GM20000 (cell line): ENCODE results near the gene ASB2.

Experiments
- DNase-seq: peaks from one replicate; pipeline ENCODE4 v3.0.0; 2012; ENCODE audit warnings: low spot score
- CTCF ChIP-seq: IDR thresholded peaks from 2 replicates; pipeline ENCODE4 v1.5.1; 2012; ENCODE audit warnings: mild to moderate bottlenecking, control low read depth; ENCODE audit errors: extremely low read depth, missing control alignments

The ASB2 gene

GRCh38 chr14:93903342-93904184 lies 72.8 kb downstream of the ASB2 start:
- TF ChIP-seq CTCF = no peak
- DNase-seq = no peak

- no peak for DNase-seq
- TF ChIP-seq CTCF = no peak
Observed at GRCh38 chr14:93902619-93903307, 73.6 kb downstream of the ASB2 start.

- no peak for DNase-seq
- TF ChIP-seq CTCF = no peak
Observed at GRCh38 chr14:93901813-93902212, 74.6 kb downstream of the ASB2 start.

GRCh38 chr14:93898731-93899130 lies 77.6 kb downstream of the ASB2 start:
- no peak for DNase-seq
- no peak for TF ChIP-seq CTCF

GRCh38 chr14:93898081-93898611 lies 78.2 kb downstream of the ASB2 start:
- no peak for DNase-seq
- TF ChIP-seq CTCF = no peak

GRCh38 chr14:93897476-93897845 lies 78.9 kb downstream of the ASB2 start:
- TF ChIP-seq CTCF = no peak
- DNase-seq = no peak

GRCh38 chr14:93895023-93895604 lies 81.3 kb downstream of the ASB2 start:
- no peak for TF ChIP-seq CTCF

More at GRCh38 chr14:93895023-93895604, 81.3 kb downstream of the ASB2 start:
- DNase-seq = no peak
